NCI-H187 treated with DMSO at 0.1 percent for 48 hours (cell line): ENCODE data around the gene PLAC8.
"Not testable (repeated sequence)": the region's sequence is repeated elsewhere in the genome, so short reads cannot be mapped to it uniquely, and the experiment has no call there.

ENCODE experiments used
- DNase-seq: peaks from one replicate; lab custom pipeline; 2025; lab: John Stamatoyannopoulos, UW

The PLAC8 gene, protein sequence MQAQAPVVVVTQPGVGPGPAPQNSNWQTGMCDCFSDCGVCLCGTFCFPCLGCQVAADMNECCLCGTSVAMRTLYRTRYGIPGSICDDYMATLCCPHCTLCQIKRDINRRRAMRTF

DNA sequence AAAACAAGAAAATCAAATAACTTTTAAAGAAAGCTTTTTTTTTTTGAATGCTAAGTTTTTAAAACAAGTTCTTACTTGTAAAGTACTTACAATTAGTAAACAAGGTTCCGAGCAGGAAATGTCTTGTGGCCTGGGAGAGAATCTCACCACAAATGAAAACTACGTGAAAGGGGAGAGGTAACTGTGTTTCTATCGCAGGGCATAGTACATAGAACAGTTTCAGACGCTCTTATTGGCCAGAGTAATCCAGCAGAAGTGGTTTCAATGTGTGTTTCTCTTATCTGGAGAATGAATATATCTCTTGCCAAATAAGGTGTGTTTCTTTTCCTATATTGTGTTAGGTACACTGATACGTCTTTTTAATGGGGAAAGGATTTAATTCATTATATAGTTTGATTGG lies at the start of gene PLAC8:
Gene PLAC8, minus strand, starts transcription at position 154 of the 400 bp plus-strand sequence. CDS start 6,808 bp downstream, outside the sequence.
- DNase-seq, result no peak

DNA sequence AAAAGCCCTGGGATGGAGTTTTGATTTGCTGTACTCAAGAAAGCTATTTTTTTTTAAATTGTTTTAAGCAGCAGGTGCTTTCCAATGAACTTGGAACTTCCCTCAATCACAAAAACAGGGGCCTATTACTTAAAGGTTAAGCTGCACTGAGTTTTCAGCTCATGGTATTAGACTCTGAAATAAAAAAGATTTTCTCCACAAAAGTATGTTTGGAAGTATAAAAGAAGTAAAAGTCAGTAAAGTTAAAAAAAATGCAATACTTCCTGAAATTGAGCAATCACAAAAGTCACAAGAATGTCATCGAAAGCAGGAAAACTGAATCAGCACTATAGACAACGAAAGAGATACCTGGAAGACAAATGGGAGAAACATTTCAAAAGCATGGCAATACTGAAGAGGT lies 38.9 kb upstream of the PLAC8 start:
- no peak for DNase-seq

DNA sequence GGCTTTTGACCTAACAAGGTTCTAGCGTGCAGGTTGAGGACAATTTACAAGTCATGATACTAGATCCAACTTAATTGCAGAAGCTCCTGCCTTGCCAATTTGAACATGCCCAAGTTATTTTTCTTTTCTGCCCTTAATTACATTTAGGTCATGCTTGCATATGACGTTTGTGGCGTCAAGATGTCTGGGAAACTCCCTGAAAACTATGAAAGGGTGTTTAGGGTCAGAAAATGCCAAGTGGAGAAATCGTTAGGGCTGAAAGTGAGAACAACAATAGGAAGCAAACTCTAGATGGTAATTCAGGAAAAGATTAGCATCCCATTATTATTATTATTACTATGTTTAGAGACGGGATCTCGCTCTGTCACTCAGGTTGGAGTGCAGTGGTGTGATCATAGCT lies 38.2 kb upstream of the PLAC8 start:
- DNase-seq, result no peak

DNA sequence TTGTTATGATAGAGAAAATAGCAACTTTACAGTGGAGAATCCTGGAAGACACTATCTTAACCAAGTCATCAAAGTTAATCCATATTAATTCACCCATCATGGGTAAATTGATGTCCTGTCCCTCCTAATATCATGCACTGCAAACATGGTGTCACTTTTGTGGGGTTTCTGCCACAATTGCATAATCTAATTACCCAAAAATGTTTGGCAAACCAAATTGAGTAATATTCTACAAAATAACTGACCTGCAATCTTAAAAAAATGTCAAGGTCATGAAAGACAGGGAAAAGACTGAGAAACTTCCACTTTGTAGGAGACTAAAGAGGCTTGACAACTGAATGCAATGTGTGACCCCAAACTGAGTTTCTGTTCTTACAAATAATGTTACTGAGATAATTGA lies 37.1 kb upstream of the PLAC8 start:
- DNase-seq, result no peak

DNA sequence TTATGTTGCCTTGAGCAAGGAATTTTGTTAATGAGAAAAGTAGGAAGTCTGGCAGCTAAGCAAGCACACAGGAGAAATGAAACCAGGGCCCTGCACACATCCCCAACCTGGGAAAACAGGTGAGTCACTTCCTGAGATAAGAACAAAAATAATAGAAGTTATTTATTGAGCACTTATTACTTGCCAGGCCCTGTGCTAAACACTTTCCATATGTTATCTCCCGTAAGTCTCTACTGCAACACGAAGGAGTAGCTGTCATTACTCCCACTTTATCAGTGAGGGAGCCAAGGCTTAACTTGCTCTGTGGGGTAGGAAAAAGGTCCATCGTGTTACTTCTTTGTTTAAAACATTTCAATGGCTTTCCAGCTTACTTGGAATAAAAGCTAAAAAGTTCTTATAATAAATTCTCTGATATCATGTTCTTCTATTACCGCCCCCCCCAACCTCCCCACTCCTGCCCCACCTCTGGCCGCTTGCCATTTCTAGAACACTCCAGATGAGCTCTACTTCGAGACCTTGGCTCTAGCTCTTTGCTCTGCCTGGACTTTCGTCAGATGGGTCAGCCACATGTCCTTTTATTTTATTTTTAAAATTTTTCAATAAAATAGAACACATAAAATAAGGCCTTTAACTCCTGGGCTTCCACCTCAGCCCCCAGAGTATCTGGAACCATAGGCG lies 36.3 kb upstream of the PLAC8 start:
- no peak for DNase-seq

DNA sequence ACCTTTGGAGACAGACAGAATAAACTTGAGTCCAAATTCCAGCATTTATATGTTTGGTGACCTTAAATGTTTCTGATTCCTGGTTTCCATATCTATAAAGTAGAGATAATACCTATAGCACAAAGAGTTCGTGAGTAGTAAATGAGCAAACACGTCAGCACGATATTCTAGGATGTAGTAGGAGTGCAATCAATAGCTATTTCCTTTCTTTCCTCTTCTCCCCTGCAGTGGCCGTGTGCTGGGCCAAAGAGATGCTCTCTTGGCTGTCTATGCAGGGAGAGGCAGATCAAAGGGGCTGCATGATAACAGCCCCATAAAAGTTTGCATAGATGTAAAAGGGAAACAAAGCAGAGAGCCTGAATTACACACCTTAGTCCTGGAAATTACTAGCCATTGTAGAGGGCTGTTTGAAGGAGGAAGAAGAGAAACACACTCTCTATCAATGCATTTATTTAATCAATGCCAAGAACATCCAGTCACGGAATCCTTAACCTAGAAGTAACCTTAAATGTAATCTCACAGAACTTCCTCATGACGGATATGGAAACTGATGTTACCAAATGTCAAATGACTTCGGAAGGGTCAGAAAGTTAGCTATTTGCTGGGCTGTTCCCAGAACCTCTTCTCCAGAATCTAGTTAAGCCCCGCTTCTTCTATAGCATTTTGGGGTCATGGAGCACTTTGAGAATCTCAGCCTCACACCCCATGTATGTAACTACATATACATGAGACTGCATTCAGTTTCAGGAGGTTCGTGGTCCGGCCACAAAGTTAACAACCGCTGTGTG lies 35.5 kb upstream of the PLAC8 start:
- DNase-seq, result no peak

DNA sequence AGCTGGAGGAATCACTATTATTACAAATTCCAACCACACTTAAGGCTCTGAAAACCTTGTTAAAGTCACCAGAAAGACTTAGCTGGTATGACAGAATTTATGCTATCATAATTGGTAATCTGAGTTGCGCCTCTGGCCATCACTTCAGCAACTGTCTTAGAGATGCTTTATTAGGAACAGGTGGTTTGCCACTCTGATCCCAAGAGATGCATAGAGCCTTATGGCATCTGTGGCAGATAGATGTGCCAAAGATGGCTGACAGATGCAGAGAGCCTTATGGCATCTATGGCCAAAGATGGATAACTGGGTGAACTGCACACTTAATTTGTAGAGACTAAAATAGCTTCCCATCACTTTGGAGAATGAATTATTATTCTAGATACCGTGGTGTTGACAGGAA lies 32.3 kb upstream of the PLAC8 start:
- DNase-seq, result no peak

DNA sequence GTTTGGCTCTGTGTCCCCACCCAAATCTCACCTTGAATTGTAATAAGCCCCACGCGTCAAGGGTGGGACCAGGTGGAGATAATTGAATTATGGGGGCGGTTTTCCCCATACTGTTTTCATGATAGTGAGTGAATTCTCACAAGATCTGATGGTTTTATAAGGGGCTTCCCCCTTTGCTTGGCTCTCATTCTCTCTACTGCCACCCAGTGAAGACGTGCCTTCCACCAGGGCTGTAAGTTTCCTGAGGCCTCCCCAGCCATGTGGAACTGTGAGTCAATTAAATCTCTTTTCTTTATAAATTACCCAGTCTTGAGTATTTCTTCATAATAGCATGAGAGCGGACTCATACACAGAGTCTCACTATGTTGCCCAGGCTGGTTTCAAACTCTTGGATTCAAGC lies 31.2 kb upstream of the PLAC8 start:
- DNase-seq, result not testable (repeated sequence)

DNA sequence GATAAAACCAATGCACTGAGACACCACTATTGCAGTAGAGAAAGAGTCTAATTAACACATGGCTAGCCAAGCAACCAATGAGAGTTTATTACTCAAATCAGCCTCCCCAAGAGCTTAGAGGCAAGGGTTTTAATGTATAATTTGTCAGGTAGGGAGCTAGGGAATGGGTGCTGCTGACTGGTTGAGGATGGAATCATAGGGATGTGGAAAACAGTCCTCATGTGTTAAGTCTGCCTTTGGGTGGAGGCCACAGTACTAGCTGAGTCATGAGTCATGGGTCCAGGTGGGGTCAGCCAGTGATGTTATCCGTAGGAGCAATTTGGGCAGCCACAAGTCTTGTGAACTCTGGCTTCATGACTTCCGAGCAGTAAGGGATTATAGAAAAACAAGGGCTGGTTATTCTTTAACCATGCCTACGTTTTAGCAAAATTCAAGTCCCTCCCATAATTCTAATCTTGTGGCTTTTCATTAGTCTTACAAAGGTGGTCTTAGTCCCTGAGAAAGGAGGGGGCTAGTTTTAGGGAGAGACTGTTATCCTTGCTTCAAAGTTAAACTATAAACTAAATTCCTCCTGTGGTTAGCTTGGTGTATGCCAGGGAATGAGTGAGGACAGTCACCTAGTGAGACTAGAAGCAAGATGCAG lies 25.1 kb upstream of the PLAC8 start:
- no peak for DNase-seq

DNA sequence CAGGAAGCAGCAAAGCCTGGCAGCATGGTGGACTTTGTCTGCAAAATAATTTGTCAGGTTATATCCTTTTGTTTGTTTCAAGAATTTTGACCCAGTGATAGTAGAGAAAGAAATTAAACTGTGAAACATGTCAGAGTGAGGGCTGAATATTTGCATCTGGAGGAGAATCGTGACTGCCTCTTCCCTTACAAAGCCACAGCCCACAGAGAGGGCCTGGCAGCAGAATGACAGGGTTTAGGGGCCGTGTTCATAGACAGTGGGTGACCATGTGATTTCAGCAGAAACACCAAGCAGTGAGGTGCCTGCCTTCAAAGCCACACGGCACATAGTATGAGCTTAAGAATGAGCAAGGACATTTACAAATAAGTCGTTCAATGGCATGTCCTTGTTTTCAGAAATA lies 24.4 kb upstream of the PLAC8 start:
- no peak for DNase-seq

DNA sequence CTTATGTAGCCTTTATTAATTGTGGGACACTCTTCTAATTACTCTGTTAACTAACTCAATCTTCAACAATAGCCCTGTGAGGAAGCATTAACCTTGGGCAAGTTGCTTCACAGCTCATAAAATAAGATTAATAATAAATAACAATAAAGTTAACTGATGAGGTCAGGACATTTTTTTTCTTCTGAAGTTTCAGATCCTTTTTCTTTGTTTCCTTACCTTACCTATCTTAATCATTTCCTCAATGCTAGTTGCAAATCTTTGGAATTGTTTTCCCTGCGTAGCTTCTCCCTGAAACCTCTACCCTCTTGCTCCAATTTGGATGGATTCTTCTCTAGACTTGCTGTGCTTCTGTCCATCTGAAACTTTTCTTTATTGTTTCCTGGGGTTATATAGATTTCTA lies 17.5 kb upstream of the PLAC8 start:
- no peak for DNase-seq

DNA sequence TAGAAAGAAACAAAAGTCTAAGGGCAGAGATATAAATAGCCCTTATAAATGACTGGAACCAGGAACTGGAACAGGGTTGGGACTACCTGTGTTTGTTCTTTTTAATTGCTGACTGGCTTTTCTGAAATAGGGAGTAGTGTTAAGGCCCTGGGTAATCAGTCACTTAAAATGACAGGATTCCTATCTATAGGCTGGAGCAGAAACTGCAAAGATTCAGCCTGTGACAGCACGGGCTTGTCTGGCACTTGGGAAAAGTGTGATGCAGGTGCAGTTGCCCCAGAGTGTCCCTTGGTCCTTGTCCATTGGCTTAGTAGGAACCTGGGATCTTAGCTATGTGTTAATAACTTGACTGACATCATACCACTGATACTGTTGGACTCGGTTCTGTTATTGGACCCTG lies 14.7 kb upstream of the PLAC8 start:
- no peak for DNase-seq

DNA sequence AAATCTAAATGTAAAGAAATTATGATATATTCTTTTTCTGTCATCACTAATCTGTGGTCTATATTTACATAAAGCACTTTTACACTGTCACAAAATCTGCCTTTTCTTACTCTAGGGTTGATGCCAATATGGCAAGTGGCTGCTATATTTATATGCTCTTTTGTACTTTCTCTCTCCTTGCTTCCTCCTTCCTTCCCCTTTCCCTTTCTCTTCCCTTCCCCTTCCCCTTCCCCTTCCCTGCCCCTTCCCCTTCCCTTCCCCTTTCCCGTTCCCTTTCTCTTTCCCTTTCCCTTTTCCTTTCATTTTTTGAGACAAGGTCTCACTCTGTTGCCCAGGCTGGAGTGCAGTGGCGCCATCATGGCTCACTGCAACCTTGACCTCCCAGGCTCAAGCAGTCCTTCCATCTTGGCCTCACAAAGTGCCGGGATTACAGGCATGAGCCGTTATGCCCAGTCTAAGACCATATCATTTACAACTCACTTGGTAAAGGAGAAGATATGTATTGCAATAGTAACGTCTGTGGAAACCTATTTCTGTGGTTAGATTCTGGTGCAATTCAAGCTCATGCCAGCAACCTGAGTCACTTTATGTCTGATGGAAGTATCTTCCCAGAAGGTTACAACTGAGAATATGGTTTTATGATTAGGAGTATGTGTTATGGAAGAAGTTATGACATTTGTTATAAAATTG lies 13.9 kb upstream of the PLAC8 start:
- DNase-seq, result no peak

DNA sequence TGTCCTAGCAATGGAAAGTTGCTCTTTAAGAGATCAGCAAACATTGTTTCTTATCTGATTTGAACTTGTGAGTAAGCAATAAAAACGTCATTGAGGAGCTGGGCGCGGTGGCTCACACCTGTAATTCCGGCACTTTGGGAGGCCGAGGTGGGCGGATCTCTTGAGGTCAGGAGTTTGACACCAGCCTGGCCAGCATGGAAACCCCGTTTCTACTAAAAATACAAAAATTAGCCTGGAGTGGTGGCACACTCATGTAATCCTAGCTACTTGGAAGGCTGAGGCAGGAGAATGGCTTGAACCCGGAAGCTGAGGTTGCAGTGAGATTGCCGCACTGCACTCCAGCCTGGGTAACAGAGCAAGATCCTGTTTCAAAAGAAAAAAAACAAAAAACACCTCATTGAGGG lies 11.2 kb upstream of the PLAC8 start:
- DNase-seq, result no peak

DNA sequence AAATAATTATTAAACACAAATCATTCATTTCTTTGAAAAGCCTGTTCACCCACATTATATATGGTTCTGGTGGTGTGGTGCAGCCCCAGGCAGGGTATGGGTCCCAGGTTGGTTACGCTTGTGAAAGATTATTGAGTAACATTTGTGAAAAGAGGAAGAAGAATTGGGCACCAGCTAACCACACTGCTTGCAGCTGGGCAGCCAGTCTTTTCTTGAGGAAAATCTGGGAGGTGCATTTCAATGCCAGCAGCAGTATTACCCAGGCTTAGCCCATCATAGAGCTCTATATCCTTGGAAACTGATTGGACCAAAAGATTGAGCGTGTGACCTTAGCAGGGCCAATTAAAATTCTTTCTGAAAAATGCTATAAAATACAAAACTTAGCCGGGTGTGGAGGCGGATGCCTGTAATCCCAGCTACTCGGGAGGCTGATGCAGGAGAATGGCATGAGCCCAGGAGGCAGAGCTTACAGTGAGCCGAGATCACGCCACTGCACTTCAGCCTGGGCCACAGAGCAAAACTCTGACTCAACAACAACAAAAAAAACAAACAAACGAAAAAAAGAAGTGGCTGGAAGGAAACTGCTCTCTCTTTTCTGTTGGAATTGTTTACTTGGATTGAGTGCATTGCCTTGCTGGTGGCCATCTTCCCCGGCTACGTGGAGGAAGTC lies 9.7 kb upstream of the PLAC8 start:
- DNase-seq, result no peak

DNA sequence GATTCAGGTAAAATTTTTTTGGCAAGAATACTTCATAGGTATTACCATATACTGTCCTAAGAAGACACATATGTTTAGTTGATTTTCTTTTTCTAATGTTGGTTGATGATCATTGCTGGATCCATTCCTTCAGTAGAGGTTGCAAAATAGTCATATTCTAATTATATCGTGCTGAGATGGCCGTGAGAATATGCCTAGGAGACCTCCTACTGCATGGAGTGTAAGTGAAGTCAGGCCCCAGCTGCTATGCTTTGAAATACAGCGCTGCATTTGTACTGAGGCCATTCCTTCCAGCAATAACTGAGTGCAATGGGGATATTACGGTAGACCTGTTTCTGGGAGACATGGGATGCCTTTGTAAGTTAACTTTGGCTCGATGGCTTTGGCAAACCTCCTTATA lies 6.7 kb upstream of the PLAC8 start:
- no peak for DNase-seq

DNA sequence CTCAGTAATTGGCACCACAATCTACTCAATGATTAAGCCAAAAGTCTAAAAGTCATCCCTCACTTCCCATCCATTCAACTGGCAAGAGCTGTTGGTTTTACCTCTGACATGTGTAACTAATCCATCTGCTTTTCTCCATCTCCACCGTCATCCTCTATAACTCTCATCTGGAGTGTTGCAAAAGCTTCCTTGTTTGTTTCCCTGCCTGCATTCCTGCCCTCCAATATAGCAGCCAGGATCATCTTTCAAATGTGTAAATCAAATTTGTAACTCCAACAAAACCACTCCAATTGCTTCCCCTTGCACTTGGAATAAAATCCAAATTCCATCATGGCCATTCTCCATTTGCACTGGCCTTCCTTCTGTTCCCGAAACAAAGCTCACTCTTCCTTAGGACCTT lies 4.3 kb upstream of the PLAC8 start:
- DNase-seq, result no peak

DNA sequence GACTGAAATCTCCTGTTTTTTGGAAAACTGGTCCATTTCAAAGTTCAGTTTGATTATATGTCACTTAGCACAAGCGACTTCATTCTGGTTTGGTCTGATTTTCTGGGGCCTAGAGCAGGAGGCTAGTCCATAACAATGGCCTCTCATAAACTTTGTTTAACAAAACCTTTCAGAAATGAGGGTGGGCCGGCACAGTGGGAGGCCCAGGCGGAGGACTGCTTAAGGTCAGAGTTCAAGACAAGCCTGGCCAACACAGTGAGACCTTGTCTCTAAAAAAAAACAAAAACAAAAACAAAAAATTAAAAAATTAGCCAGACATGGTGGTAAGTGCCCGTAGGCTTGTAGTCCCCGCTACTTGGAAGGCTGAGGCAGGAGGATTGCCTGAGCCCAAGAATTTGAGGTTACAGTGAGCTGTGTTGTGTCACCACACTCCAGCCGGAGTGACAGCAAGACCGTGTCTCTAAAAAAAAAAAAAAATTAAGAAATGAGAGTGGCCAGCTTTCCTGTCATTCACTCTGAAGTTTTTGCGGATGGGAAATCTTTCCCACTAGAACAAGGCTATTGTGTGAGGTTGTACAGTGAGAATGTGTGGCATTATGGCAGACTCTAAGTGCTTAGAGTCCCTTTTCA lies 1.2 kb upstream of the PLAC8 start:
- DNase-seq, result no peak

DNA sequence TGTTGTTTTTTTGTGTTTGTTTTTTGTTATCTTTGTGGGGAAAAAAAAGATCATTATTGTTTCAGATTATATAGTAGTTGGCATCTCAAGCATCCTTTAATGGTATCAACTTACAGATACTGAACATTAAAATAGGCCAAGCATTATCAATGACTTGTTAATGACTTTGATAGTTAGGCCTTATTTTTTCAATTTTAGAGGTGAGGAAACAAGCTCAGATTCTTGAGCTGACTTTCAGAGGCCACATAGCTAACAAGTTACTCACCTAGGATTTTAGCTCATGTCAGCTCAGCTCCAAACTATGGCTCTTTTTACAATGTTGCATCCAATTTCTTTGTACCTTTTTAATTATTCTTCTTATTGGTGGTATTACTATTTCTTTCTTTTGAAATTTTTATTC lies 471 bp upstream of the PLAC8 start:
- no peak for DNase-seq

DNA sequence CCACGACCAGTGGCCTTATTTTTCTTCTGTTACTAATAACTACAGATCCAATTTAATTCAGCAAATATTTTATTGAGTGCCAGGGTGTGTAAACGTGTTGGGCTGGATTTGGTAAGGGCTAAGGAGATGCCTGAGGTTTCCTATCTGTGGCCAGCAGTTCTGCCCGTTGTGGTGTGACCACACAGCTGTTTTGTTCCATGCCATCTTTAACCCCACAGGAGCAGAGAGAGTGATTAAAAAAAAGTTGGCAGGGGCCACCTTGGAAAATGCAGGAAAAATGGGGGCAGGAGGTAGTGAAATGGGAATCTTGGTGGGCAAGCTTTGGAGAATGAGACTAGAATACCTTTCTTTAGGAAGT lies 1.1 kb downstream of the PLAC8 start:
- DNase-seq, result no peak

DNA sequence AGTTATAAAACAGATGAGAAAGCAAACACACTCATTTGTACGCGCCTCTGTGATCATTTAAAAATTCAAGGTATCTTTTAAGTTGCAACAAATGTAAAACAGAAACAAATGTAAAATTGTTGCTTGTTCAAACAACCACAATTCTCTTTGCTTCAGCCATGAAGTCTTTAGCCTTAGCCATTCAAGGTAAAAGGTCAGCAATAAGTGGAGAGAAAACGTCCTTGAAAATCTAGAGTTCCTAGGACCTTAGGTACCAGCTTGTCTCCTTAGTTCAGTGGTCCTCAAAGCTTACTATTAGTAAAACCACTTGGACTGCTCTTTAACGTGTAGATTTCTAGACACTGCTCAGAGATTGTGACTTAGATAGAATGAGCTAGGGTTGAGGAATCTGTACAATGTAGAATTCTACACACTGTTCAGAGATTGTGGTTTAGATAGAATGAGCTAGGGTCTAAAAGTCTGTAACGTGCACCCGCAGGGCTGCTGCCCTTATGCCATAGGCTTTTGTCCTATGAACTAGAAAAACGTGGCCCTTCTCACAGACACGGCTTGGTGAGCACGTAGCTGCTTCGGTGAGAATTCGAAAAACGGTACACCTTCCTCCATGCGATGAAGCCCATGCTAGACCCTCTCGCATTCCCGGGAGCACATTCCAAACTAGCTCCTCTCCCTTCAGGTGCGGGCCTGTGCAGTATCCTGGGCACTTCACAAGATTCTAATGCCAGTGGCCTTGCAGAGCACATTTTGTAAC lies 1.7 kb downstream of the PLAC8 start:
- no peak for DNase-seq
